Measurements from ENCODE around the gene POLN. TPM values are rescaled to one million over a fixed set of nuclear protein-coding genes. Genes with fewer than 3 reads are reported as not detected.

POLN gene
- polyA plus RNA-seq (2011; rRNA removed), result 2.5 and 2.9 TPM in 2 replicates
- 1.5 and 2.0 TPM in 2 replicates for polyA plus RNA-seq (2012; cell fraction: cytosol; rRNA removed)
- polyA plus RNA-seq (2012; cell fraction: nucleus; rRNA removed), result 7.3 and 7.9 TPM in 2 replicates
- polyA plus RNA-seq (2017; fragmentation: RNase III; extraction: RNeasy Plus Mini Kit Qiagen cat#74134 plus additional on column Dnase treatment), result 2.4 to 2.6 TPM (median 2.4 TPM) in 3 replicates
- polyA minus RNA-seq (2011; rRNA and poly(A)+ RNA removed), result 2.5 and 3.1 TPM in 2 replicates

- CTCF ChIA-PET, result interaction anchor here (0.7 to 3.1 kb wide), 5 partner anchors 11 to 221 kb away, joined by 3 to 14 read pairs (median 3); no protein-coding TSS in a partner anchor
- TF ChIP-seq JUN (IDR thresholded peaks at IDR 0.05) (peak in 1 of 2 experiments; percentile 70; a peak in 3 of 5 replicates), POLR2A (IDR thresholded peaks at IDR 0.05; ENCODE audit: low read length) (peak; percentile 72), PHF8 (IDR thresholded peaks at IDR 0.05; ENCODE audit: borderline replicate concordance, low read depth) (peak; percentile 46; the same call in 1 of the 2 replicates), ATOH8 (CRISPR knock-in tag; IDR thresholded peaks at IDR 0.05; ENCODE audit: low read depth) (no peak), MAX (IDR thresholded peaks at IDR 0.05) (peak; percentile 66)
- peak within 1 kb of the TSS; percentile 91 for H3K4me2 ChIP-seq
- H3K27ac ChIP-seq, result peak within 1 kb of the TSS; percentile 76 to 92
- H3K4me1 ChIP-seq, result peaks cover 26% of the 10 kb centered on the region; the same call in 2 of the 3 replicates
- peak within 1 kb of the TSS; percentile 91 for H3K4me3 ChIP-seq
- POLR2A ChIA-PET, result interaction anchor here (0.6 to 1.4 kb wide), 2 partner anchors 20 to 354 kb away, joined by 4 to 6 read pairs; partner anchors contain the start of gene MXD4
- ATAC-seq, result peak; percentile 92 to 94
- no peaks in the 10 kb centered on the region for H3K9me3 ChIP-seq
- peak; percentile 87 to 96 for DNase-seq (ENCODE audit: low read depth in 1 of 2, low spot score in 1 of 2)
- under 1% methylated on average over 12 of the region's 88 CpGs for WGBS (ENCODE audit: missing lambda C conversion rate)
- no peak for FAIRE-seq
Observed at GRCh38 chr4:2241410-2242353, at the start of gene POLN, which contains the start of gene HAUS3. TSS of gene POLN (minus strand) at chr4:2242121. CDS start at chr4:2229231, 12,890 bp downstream. TSS of gene HAUS3 (minus strand) at chr4:2242121. CDS start at chr4:2240946, 1,175 bp downstream.

- Histone ChIP-seq H3K4me3 (no peak overlapping the region), H3K9me3 (no peaks in the 10 kb centered on the region), H3K4me2 (no peak overlapping the region), H3K4me1 (no peaks in the 10 kb centered on the region), H3K27ac (no peak overlapping the region)
- POLR2A ChIA-PET, result no interaction called here
- FAIRE-seq (no peak), ATAC-seq (no peak), DNase-seq (ENCODE audit: low read depth in 1 of 2, low spot score in 1 of 2) (no peak)
- WGBS (ENCODE audit: missing lambda C conversion rate), result 86% methylated on average over 18 of the region's 24 CpGs
- no peak for TF ChIP-seq RFX5 (IDR thresholded peaks at IDR 0.05)
- no peak for TF ChIP-seq NR3C1 (IDR thresholded peaks at IDR 0.05)
- TF ChIP-seq ESRRA (IDR thresholded peaks at IDR 0.05; ENCODE audit: borderline replicate concordance, low read length), result no peak
- no peak for TF ChIP-seq TFCP2L1 (CRISPR knock-in tag; IDR thresholded peaks at IDR 0.05)
- TF ChIP-seq HEYL (CRISPR knock-in tag; IDR thresholded peaks at IDR 0.05), result no peak
- no peak for TF ChIP-seq USF2 (IDR thresholded peaks at IDR 0.05)
- no peak for TF ChIP-seq HOXB13 (CRISPR knock-in tag; IDR thresholded peaks at IDR 0.05; ENCODE audit: low read depth)
- TF ChIP-seq FOXS1 (CRISPR knock-in tag; IDR thresholded peaks at IDR 0.05), result no peak
- no peak for TF ChIP-seq ATOH8 (CRISPR knock-in tag; IDR thresholded peaks at IDR 0.05; ENCODE audit: low read depth)
- no peak for TF ChIP-seq CTCF (IDR thresholded peaks at IDR 0.05)
- no peak for TF ChIP-seq HMGXB4 (CRISPR knock-in tag; IDR thresholded peaks at IDR 0.05; ENCODE audit: borderline replicate concordance)
- no peak for TF ChIP-seq SREBF2 (IDR thresholded peaks at IDR 0.05)
- no peak for TF ChIP-seq PHF8 (IDR thresholded peaks at IDR 0.05; ENCODE audit: borderline replicate concordance, low read depth)
- no peak for TF ChIP-seq BHLHE40 (IDR thresholded peaks at IDR 0.05; ENCODE audit: low read depth, low read length)
- no peak for TF ChIP-seq EHMT2 (IDR thresholded peaks at IDR 0.05; ENCODE audit: low read depth)
- no peak for TF ChIP-seq SMC3 (IDR thresholded peaks at IDR 0.05)
- TF ChIP-seq REST (IDR thresholded peaks at IDR 0.05), result no peak
- no peak for TF ChIP-seq FOSL2 (IDR thresholded peaks at IDR 0.05)
- no peak for TF ChIP-seq FOSL2 (CRISPR knock-in tag; IDR thresholded peaks at IDR 0.05)
- CTCF ChIA-PET, result no interaction called here
Observed at GRCh38 chr4:2290974-2291704, 49.2 kb upstream of the POLN start.
